ENCODE results near the gene ANGPT4. TPM values are rescaled to one million over a fixed set of nuclear protein-coding genes. Genes with fewer than 3 reads are reported as not detected.
"Not testable (repeated sequence)": the region's sequence is repeated elsewhere in the genome, so short reads cannot be mapped to it uniquely, and the experiment has no call there.

ANGPT4 gene
- total RNA-seq, 2 donors from 2014 or later: 1.4 to 1.6 TPM

DNA sequence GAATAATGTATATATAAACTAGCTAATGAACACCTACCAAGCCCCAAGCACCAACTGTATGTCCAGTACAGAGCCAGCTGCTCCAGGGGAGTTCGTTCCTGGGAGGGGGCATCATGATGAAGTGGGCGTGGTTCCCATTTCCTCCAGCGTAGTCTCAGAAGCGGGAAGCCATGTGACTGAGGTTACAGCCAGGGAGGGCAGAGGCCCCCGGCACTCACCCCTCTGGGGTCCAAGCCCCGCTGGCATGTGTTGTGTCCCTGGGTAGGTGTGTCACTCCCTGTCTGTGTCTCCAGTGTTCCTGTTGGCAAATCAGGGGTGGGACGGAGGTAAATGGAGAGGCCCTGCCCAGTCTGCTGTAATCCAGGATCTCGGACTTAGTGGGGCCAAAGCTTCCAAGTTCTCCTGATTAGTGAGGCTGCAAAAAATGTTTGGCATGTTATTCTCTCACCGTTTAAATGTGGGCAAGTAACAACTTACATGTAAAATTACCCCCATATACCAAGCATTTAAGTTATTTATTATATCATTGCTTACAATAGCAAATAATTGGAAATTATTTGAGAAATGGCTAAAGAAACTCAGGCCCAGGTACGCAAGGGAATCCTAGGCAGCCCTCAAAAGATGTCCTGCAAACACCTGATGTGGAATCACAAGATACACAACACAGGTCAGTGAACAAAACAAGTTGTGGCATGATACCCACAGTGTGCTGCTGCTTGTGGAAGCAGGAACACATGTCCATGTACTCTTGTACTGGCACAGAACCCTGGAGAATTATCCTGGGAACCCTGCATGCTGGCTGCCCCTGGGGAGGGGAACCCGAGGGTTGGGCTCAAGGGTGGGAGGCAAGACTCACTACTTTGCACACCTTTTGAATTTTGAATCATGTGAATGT, 60.4 kb downstream of the ANGPT4 start:
- Histone ChIP-seq H3K9me3 (no peaks in the 10 kb centered on the region), H3K27ac (no peak overlapping the region), H3K4me3 (peak overlapping the region; percentile 44), H3K27me3 (replicated peaks; ENCODE audit: insufficient read depth) (no peaks in the 10 kb centered on the region), H3K4me1 (ENCODE audit: control insufficient read depth in 1 of 2, low read depth in 2 of 2) (peaks cover 10 to 13% of the 10 kb centered on the region in 2 donors), H3K36me3 (no peaks in the 10 kb centered on the region)
- TF ChIP-seq, protein P1, sequence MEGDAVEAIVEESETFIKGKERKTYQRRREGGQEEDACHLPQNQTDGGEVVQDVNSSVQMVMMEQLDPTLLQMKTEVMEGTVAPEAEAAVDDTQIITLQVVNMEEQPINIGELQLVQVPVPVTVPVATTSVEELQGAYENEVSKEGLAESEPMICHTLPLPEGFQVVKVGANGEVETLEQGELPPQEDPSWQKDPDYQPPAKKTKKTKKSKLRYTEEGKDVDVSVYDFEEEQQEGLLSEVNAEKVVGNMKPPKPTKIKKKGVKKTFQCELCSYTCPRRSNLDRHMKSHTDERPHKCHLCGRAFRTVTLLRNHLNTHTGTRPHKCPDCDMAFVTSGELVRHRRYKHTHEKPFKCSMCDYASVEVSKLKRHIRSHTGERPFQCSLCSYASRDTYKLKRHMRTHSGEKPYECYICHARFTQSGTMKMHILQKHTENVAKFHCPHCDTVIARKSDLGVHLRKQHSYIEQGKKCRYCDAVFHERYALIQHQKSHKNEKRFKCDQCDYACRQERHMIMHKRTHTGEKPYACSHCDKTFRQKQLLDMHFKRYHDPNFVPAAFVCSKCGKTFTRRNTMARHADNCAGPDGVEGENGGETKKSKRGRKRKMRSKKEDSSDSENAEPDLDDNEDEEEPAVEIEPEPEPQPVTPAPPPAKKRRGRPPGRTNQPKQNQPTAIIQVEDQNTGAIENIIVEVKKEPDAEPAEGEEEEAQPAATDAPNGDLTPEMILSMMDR (IDR thresholded peaks at IDR 0.05): no peak
- DNase-seq (ENCODE audit: low spot score) (no peak), ATAC-seq (ENCODE audit: insufficient number of reproducible peaks, low FRiP score, low read depth) (no peak)

DNA sequence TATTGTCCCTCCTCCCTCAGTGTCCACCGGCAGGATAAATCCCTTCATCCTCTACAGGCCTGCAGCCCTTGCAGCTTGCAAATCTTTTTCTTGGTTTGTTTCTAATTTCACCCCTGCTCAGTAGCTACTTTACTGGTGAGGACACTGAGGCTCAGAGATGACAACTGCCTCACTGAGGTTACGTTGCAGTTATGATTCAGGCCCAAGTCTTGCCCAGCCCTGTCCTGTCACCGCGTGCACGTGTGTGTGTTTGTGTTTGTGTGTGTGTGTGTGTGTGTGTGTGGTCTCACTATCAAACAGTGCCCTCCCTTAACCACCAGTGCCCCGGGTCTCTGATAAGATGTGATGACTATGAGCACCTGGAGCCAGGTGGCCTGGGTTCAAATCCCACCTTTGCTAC, 61.5 kb downstream of the ANGPT4 start:
- Histone ChIP-seq H3K9me3 (no peaks in the 10 kb centered on the region), H3K27me3 (replicated peaks; ENCODE audit: insufficient read depth) (no peaks in the 10 kb centered on the region), H3K4me1 (ENCODE audit: control insufficient read depth in 1 of 2, low read depth in 2 of 2) (peaks cover 10 to 13% of the 10 kb centered on the region in 2 donors), H3K27ac (no peak overlapping the region), H3K4me3 (no peak overlapping the region), H3K36me3 (no peaks in the 10 kb centered on the region)
- no peak for ATAC-seq (ENCODE audit: insufficient number of reproducible peaks, low FRiP score, low read depth)
- DNase-seq (ENCODE audit: low spot score): no peak
- TF ChIP-seq, protein P1 (IDR thresholded peaks at IDR 0.05): no peak

DNA sequence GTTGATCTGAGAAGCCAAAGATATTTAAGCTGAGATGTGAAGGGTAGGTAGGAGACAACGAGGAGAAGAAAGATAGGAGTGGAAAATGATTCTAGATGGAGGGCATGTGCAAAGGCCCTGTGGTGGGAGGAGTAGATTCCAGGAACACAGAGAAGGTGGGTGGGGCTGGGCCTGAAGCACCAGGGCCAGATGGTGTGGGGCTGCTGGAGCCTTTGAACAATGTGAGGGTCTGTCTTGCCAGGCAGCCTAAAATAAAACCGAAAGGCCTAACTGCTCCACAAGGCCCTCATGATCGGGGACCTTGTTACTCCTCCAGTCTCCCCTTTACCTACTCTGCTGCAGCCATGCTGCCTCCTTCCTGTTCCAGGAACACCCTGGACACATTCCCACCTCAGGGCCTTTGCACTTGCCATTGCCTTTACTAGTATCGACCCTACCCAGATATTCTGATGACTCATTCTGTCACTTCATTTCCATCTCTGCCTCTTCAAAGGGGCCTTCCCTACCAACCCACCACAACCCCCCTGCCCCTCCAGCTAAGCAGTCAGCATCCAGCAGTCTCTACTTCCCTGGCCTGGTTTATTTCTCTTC, 62.6 kb downstream of the ANGPT4 start:
- ATAC-seq (ENCODE audit: insufficient number of reproducible peaks, low FRiP score, low read depth) (no peak), DNase-seq (ENCODE audit: low spot score) (no peak)
- H3K27me3 ChIP-seq (replicated peaks; ENCODE audit: insufficient read depth): no peaks in the 10 kb centered on the region
- H3K36me3 ChIP-seq: no peaks in the 10 kb centered on the region
- no peaks in the 10 kb centered on the region for H3K9me3 ChIP-seq
- peaks cover 10 to 13% of the 10 kb centered on the region in 2 donors for H3K4me1 ChIP-seq (ENCODE audit: control insufficient read depth in 1 of 2, low read depth in 2 of 2)
- no peak overlapping the region for H3K27ac ChIP-seq
- TF ChIP-seq, protein P1 (IDR thresholded peaks at IDR 0.05): no peak
- no peak overlapping the region for H3K4me3 ChIP-seq

DNA sequence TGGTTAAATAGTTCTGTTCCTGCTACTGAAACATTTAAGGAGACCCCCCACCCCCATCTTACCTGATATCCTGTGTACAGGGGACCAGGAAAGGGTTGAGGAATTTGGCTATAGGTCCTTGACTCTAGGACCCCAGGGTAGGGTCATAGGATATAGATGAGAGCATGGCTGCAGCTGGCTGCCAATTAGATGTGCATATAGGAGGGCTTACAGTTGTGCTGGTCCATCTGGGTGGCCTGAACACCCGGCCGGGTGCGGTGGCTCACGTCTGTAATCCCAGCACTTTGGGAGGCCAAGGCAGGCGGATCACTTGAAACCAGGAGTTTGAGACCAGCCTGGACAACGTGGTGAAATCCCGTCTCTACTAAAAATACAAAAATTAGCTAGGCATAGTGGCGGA, 67.4 kb downstream of the ANGPT4 start:
- DNase-seq (ENCODE audit: low spot score): not testable (repeated sequence)

DNA sequence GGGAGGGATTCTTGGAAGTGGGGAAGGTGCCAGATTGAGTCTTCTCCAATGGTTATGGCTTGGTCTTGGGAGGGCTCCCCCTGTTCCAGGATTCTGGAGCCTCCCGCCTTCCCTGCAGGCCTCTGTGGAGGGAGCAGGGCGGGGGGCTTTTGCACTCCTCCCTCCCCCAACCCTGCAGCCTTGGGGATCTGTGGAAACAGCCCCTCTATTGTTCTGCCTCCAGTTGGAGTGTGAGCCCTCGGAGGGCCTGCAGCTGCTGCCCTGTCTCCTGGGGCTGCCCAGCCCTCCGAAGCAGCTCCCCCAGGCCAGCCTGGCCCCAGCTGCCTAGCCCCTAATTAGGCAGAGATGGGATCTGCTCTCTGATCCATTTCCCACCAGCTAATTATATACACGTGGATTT, 67.9 kb downstream of the ANGPT4 start:
- H3K27ac ChIP-seq: no peak overlapping the region
- peaks cover 0 to 12% of the 10 kb centered on the region in 2 donors for H3K4me1 ChIP-seq (ENCODE audit: control insufficient read depth in 1 of 2, low read depth in 2 of 2)
- H3K9me3 ChIP-seq: no peaks in the 10 kb centered on the region
- no peak for ATAC-seq (ENCODE audit: insufficient number of reproducible peaks, low FRiP score, low read depth)
- TF ChIP-seq, protein P1 (IDR thresholded peaks at IDR 0.05): no peak
- H3K4me3 ChIP-seq: no peak overlapping the region
- no peaks in the 10 kb centered on the region for H3K36me3 ChIP-seq
- no peaks in the 10 kb centered on the region for H3K27me3 ChIP-seq (replicated peaks; ENCODE audit: insufficient read depth)
- DNase-seq (ENCODE audit: low spot score): no peak

More for the DNA sequence above, 67.4 kb downstream of the ANGPT4 start:
- H3K4me1 ChIP-seq (ENCODE audit: control insufficient read depth in 1 of 2, low read depth in 2 of 2): peaks cover 0 to 12% of the 10 kb centered on the region in 2 donors
- H3K27me3 ChIP-seq (replicated peaks; ENCODE audit: insufficient read depth); ATAC-seq (ENCODE audit: insufficient number of reproducible peaks, low FRiP score, low read depth); H3K9me3 ChIP-seq; H3K36me3 ChIP-seq; H3K4me3 ChIP-seq; H3K27ac ChIP-seq: not testable (repeated sequence)
